OCI-LY3 (cell line): Measurements from ENCODE around the gene CCSER1.

ENCODE experiments used
- H2AFZ ChIP-seq: fragments of 200-600, 300-600 bp; shearing (Covaris generic); 2 replicates; pipeline ENCODE4 v1.6.0; 2014; ENCODE audit warnings: antibody characterized with exemption, low read depth, low read length
- H3K27ac ChIP-seq: fragments of 200-600, 300-600 bp; sonication (generic); 2 replicates; pipeline ENCODE4 v1.5.1; 2014; ENCODE audit warnings: mild to moderate bottlenecking, low read length, moderate library complexity, mixed read lengths
- H3K27me3 ChIP-seq: fragments of 200-600, 300-600 bp; sonication (generic); 2 replicates; pipeline ENCODE4 v1.6.1; 2014; ENCODE audit warnings: low read depth, low read length, mixed read lengths
- H3K36me3 ChIP-seq: fragments of 200-600, 300-600 bp; sonication (generic); replicated peaks from 2 replicates; pipeline ENCODE3; 2014; ENCODE audit warnings: low read depth, low read length, mixed read lengths
- H3K4me1 ChIP-seq: fragments of 300-600, 200-600 bp; sonication (generic); 2 replicates; pipeline ENCODE4 v1.6.1; 2014; ENCODE audit warnings: low read length, mixed read lengths
- H3K4me2 ChIP-seq: fragments of 200-600, 300-600 bp; sonication (generic); 2 replicates; pipeline ENCODE4 v1.6.1; 2014; ENCODE audit warnings: low read length, mixed read lengths
- H3K4me3 ChIP-seq: fragments of 300-600, 200-600 bp; sonication (generic); 2 replicates; pipeline ENCODE4 v1.5.1; 2014; ENCODE audit warnings: antibody characterized with exemption, mild to moderate bottlenecking, low read length, moderate library complexity
- H3K79me2 ChIP-seq: fragments of 300-600, 200-600 bp; shearing (Covaris generic); 2 replicates; pipeline ENCODE4 v1.6.1; 2014; ENCODE audit warnings: mild to moderate bottlenecking, low read length, mixed read lengths
- H3K9ac ChIP-seq: fragments of 300-600, 200-600 bp; shearing (Covaris generic); 2 replicates; pipeline ENCODE4 v1.6.0; 2014; ENCODE audit warnings: mild to moderate bottlenecking, low read length, moderate library complexity
- H3K9me3 ChIP-seq: fragments of 200-600, 300-600 bp; shearing (Covaris generic); 2 replicates; pipeline ENCODE4 v1.6.1; 2014; ENCODE audit warnings: low read length, mixed read lengths; ENCODE audit not compliant: insufficient read depth
- H4K20me1 ChIP-seq: fragments of 200-600, 300-600 bp; sonication (generic); 2 replicates; pipeline ENCODE4 v1.6.1; 2016; ENCODE audit warnings: low read length, mixed read lengths; ENCODE audit not compliant: insufficient read depth
- EZH2phosphoT487 ChIP-seq: fragments of 200-600 bp; shearing (Covaris generic); IDR thresholded peaks from 2 replicates; pipeline ENCODE4 v1.6.1; 2018; ENCODE audit warnings: antibody characterized with exemption, mixed run types, low read depth
- TF ChIP-seq, protein P1 (sequence below): fragments of 200-600, 300-600 bp; sonication (generic); IDR thresholded peaks from 2 replicates; pipeline ENCODE4 v1.5.1; 2014; ENCODE audit warnings: antibody characterized with exemption, low read length, low read depth

The CCSER1 gene

DNA sequence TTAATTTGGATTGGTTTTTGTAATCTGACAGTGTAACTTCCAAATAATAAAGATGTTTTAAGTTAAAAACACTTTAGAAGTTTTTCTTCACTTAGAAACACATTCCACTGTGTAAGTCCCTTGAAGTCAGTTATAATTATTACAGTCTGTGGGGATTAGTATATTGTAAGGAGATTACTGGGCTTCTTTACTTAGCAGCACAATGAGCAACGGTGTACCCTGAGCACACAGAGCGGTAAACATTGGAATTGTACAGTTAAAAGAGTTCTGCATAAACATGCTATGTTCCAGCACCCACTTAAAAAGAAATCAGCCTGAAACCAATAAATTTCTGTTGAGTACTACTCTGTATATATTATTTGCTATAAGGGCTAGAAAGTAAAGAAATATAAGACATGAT, 44.3 kb downstream of the CCSER1 start:
- Histone ChIP-seq H3K9me3 (no peaks in the 10 kb centered on the region), H3K27ac (no peak overlapping the region), H3K4me3 (no peak overlapping the region), H3K36me3 (no peaks in the 10 kb centered on the region), H3K4me1 (peaks cover 8% of the 10 kb centered on the region), H2AFZ (no peak overlapping the region), H3K9ac (no peak overlapping the region), H3K79me2 (no peaks in the 10 kb centered on the region), H3K27me3 (no peaks in the 10 kb centered on the region), H3K4me2 (no peak overlapping the region), H4K20me1 (no peaks in the 10 kb centered on the region)
- TF ChIP-seq, protein P1, sequence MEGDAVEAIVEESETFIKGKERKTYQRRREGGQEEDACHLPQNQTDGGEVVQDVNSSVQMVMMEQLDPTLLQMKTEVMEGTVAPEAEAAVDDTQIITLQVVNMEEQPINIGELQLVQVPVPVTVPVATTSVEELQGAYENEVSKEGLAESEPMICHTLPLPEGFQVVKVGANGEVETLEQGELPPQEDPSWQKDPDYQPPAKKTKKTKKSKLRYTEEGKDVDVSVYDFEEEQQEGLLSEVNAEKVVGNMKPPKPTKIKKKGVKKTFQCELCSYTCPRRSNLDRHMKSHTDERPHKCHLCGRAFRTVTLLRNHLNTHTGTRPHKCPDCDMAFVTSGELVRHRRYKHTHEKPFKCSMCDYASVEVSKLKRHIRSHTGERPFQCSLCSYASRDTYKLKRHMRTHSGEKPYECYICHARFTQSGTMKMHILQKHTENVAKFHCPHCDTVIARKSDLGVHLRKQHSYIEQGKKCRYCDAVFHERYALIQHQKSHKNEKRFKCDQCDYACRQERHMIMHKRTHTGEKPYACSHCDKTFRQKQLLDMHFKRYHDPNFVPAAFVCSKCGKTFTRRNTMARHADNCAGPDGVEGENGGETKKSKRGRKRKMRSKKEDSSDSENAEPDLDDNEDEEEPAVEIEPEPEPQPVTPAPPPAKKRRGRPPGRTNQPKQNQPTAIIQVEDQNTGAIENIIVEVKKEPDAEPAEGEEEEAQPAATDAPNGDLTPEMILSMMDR: no peak
- TF ChIP-seq EZH2phosphoT487: no peak

DNA sequence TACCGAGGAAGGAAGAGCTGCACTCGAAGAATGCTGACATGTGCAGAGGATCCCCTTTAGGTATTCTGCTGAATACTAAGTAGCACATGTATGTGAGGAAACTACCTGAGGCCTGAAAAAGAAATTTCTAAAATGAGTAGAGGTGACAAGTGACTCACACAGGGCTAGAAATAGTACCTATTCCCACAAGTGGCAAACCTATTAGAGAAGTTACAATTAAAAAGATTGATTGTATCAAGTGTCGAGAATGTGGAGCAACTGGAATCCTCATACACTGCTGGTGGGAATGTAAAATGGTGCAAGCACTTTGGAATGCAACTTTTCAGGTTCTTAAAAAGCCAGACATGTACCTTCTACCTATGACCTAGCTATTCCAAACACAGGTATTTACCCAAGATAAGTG, 47.4 kb downstream of the CCSER1 start:
- no peaks in the 10 kb centered on the region for H4K20me1 ChIP-seq
- H3K9ac ChIP-seq: no peak overlapping the region
- H3K36me3 ChIP-seq: no peaks in the 10 kb centered on the region
- TF ChIP-seq, protein P1: no peak
- TF ChIP-seq EZH2phosphoT487: no peak
- H3K9me3 ChIP-seq: no peaks in the 10 kb centered on the region
- no peak overlapping the region for H3K4me3 ChIP-seq
- H2AFZ ChIP-seq: peak overlapping the region; percentile 27; the same call in 1 of the 2 replicates
- H3K27me3 ChIP-seq: no peaks in the 10 kb centered on the region
- no peaks in the 10 kb centered on the region for H3K79me2 ChIP-seq
- H3K4me2 ChIP-seq: peak overlapping the region; percentile 3; the same call in 1 of the 2 replicates
- H3K4me1 ChIP-seq: peaks cover 8% of the 10 kb centered on the region
- no peak overlapping the region for H3K27ac ChIP-seq

DNA sequence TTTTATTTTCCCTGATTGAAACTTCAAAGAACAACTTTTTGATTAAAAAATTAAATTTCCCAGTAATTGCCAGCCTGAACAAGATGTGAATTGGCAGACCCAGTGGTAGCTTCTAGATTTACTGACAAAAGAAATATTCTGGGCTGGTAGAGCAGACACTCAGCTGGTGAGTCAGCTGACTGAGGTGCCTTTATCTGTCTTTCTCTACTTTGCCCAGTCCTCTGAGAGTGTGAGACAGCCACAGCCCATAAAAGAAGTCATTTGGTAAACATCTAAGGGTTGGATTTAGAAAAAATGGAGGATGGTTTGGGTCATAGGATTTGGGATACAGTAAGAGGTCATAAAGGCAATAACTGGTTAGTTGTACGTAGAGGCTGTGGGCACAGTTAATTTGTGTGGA, 54.5 kb downstream of the CCSER1 start:
- H3K9ac ChIP-seq: no peak overlapping the region
- no peaks in the 10 kb centered on the region for H4K20me1 ChIP-seq
- no peaks in the 10 kb centered on the region; the same call in 1 of the 2 replicates for H3K4me1 ChIP-seq
- H3K4me3 ChIP-seq: no peak overlapping the region
- H3K27me3 ChIP-seq: no peaks in the 10 kb centered on the region
- no peak overlapping the region for H2AFZ ChIP-seq
- TF ChIP-seq EZH2phosphoT487: no peak
- TF ChIP-seq, protein P1: no peak
- H3K9me3 ChIP-seq: no peaks in the 10 kb centered on the region
- no peaks in the 10 kb centered on the region for H3K79me2 ChIP-seq
- no peak overlapping the region for H3K4me2 ChIP-seq
- no peaks in the 10 kb centered on the region for H3K36me3 ChIP-seq
- no peak overlapping the region for H3K27ac ChIP-seq

DNA sequence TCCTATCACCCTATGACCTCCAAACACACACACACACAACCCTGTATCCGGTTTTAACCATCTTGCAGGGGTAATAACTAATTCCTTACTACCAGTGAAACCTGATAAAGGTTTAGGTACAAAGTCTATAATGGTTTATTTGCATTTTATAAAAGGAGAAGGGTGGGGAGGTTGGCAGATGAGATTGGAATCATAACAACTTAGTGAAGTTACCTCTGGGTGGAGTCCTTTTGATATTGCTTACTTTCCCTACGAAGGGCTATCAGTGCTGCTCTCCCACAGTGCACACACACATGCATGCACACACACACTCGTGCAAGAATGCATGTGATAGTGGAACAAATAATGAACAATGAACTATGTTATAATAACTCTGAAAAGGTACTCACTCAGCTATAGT, 56.1 kb downstream of the CCSER1 start:
- H3K36me3 ChIP-seq: no peaks in the 10 kb centered on the region
- TF ChIP-seq, protein P1: no peak
- TF ChIP-seq EZH2phosphoT487: no peak
- H2AFZ ChIP-seq: no peak overlapping the region
- H4K20me1 ChIP-seq: no peaks in the 10 kb centered on the region
- no peak overlapping the region for H3K27ac ChIP-seq
- no peaks in the 10 kb centered on the region for H3K27me3 ChIP-seq
- H3K4me2 ChIP-seq: no peak overlapping the region
- no peaks in the 10 kb centered on the region; the same call in 1 of the 2 replicates for H3K4me1 ChIP-seq
- H3K79me2 ChIP-seq: no peaks in the 10 kb centered on the region
- H3K9me3 ChIP-seq: no peaks in the 10 kb centered on the region
- no peak overlapping the region for H3K4me3 ChIP-seq
- H3K9ac ChIP-seq: no peak overlapping the region
